DMS153 treated with DMSO at 0.1 percent for 48 hours (cell line): Measurements from ENCODE around the gene PRR14L.
A peak's percentile ranks its signal among the peaks of the same experiment; 100 is the strongest.
"Not testable (repeated sequence)": the region's sequence is repeated elsewhere in the genome, so short reads cannot be mapped to it uniquely, and the experiment has no call there.

ENCODE experiments used
- DNase-seq: peaks from one replicate; lab custom pipeline; 2025; ENCODE audit not compliant: unreplicated experiment; lab: John Stamatoyannopoulos, UW

Gene PRR14L

DNA sequence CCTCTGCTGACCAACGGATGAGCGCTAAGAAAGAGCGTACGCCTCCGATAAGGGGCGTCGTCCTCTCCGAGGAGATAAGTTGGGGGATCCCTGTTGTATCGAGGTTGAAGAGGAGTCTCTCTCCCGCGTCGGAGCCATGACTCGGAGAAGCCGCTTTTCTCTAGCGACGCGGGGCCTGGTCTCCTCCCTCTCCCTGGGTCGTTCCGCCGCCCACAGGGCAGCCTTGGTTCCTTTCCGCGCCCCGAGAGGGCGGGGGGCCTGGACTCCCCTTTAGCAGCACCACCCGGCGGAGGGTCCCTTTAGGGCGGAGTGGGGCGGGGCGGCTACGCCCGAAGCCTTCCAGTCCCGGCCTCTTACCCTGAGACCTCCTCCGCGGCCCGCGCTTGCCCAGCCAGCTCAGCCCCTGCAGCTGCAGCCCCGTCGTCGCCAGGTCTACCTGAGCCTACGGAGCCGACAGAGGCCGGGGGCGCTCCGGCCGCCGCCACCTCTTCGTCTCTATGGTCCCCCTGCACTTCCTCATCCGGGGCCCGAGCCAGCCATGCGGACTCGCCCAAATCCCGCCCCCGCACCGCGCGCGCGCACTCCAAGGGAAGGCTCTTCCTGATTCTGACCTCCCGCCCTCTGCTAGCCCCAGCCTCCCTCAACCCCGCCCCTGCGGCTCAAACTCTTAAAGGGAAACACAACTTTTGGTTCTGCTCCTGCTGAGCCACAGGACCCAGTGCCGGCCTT is at the start of gene PRR14L:
Gene PRR14L, minus strand, starts transcription at position 497 of the 729 bp plus-strand sequence. CDS start 11,272 bp downstream, outside the sequence.
- DNase-seq = peak; percentile 95

DNA sequence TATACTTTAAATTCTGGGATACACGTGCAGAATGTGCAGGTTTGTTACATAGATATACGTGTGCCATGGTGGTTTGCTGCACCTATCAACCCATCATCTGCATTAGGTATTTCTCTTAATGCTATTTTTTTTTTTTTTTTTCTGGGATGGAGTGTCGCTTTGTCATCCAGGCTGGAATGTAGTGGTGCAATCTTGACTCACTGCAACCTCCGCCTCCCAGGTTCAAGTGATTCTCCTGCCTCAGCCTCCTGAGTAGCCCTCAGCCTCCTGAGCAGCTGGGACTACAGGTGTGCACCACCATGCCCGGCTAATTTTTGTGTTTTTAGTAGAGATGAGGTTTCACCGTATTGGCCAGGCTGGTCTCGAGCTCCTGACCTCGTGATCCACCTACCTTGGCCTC is 49.4 kb upstream of the PRR14L start:
- DNase-seq = not testable (repeated sequence)

DNA sequence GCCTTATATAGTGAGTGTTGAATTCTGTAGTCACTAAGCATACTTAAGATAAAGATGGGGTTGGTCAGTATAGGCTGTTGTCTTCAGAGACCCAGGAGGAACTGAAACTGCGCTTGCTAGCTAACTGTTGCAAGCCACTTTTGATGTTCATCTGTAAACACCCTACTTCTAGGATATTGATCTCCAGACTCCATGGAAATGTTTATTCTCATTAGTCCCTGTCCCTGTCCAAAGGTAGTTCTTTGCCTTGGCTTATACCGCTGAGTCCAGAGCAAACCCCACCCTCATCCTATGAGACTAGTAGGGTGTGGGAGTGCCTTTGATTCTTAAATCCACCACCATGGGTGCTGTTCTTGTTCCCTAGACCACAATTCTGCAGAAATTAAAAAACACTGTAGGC is 40.3 kb upstream of the PRR14L start:
- DNase-seq = no peak

DNA sequence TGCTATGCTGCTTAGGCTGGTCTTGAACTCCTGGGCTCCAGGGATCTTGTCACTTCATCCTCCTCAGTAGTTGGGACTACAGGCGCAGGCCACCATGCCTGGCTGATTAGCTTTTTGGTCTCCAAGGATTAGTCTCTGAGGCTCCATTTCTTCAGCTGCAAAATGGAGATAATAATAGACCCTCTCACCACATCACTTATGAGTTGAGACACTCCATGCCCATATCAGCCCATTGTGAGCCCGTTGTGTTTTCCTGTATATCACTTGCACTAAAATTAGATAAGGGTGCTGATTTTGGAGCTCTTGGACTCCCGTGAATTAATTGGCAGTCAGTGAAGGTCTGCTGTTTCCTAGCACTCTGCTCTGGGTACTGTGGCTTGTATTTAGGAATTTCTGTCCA is 39.9 kb upstream of the PRR14L start:
- DNase-seq = no peak

DNA sequence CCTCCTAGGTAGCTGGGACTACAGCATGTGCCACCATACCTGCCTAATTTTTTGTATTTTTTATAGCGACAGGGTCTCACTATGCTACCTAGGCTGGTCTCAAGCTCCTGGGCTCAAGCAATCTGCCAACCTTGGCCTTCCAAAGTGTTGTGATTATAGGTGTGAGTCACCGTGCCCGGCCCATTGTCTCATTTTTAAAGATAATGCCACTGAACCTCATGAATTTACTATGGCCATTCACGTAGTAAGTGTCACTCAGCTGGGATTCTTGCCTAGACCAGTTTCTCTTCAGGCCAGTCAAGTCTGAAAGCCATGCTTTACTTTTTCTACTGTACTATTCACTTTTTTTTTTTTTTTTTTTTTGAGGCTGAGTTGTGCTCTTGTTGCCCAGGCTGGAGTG is 26.3 kb upstream of the PRR14L start:
- no peak for DNase-seq

DNA sequence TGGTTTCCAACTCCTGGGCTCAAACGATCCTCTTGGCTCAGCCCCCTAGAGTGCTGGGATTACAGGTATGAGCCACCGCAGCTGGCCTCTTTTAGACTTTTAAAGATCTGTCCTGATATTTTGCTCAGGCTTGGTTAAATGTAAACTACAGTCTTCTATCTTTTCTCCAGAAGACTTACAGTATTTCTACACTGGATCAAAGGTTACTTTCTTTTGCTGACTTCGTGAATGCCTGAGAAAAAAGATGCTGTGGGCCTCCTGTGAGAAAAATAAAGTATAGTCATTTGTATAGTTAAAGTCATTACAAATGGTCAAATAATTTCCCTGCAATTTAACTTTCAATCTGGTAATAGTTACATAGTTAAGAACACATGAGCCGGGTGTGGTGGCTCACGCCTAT is 23.5 kb upstream of the PRR14L start:
- DNase-seq = no peak

DNA sequence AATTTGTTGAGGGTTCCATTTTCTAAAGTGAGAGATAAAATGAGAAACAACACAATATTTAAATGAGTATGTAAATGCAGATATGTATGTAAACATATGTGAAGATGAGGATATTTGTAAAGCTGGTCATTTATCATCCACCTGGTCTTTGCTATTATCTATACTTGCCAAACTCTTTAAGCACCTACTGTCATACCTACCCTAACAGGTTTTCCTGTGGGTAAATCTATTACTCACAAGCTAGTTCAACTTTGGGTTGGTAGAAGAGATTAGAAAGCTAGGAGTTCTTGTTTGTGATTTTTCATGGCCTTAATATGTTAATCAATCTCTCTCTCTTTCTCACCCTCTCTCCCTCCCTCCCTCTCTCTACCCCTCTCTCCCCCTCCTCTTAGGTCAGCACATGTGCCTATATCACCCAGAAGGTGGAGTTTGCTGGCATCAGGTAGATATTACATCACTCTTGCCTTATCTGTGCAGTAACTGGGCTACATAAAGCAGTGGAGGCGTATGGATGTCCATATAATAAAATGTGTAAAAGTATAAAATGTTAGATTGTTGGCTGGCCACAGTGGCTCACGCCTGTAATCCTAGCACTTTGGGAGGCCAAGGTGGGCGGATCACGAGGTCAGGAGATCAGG is 18.6 kb upstream of the PRR14L start:
- DNase-seq = no peak

DNA sequence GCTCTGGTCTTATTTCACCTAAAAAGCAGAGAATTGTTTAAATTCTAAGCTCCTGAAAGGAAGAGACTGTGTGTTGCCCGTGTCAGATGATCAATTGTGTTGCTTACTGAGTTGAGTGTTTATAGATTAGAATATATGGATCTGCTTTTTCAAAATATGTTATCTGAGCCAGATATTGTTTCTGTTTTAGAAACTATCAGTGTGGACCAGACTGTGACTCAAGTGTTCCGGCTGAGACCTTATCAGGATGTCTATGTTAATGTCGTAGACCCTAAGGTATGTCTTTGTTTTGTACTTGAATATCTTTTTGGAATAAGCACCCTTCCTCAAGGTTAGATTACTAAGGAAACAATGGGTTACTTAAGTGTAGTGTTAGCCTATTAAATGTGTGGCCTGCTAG is 14.9 kb upstream of the PRR14L start:
- no peak for DNase-seq

DNA sequence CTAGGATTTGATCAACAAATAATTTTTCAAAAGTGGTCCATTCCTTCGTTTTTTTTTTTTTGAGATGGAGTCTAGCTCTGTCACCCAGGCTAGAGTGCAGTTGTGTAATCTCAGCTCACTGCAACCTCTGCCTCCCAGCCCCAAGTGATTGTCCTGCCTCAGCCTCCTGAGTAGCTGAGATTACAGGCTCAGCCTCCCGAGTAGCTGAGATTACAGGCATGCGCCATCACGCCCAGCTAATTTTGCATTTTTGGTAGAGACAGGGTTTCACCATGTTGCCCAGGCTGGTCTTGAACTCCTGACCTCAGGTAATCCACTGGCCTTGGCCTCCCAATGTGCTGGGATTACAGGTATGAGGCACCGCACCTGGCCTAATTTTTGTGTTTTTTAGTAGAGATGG is 8.9 kb upstream of the PRR14L start:
- not testable (repeated sequence) for DNase-seq

DNA sequence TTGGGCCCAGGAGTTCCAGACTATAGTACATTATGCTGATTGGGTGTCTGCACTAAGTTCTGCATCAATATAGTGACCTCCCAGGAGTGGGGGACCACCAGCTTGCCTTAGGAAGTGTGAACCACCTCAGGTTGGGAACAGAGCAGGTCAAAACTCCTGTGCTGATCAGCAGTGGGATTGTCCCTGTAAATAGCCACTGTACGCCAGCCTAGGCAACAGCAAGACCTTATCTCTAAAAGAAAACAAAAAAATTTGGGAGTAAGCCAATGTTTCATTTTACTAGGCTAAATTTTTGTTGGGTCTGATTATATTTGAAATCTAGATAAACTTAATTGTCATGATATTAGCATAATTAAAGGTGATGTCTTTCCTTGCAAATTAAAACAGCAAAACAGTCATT is 7.3 kb upstream of the PRR14L start:
- no peak for DNase-seq

DNA sequence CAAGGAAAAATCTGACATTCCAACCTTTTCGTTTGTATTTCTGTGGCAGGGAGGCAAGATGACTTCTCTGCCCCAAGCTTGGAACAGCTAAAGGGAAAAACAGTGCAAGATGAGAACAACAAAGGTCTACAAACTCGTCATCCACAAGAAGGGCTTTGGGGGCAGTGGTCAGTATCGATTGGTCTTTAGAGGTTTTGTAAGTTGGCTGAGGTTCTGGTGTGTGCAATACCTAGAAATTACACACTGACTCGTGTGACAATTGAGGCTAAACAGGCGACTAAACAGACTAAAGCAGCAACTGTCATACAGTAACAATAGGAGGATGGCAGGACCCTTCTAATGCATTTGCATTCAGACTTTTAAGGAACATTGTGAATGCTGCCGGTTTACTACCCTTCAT is 4.9 kb upstream of the PRR14L start:
- no peak for DNase-seq

DNA sequence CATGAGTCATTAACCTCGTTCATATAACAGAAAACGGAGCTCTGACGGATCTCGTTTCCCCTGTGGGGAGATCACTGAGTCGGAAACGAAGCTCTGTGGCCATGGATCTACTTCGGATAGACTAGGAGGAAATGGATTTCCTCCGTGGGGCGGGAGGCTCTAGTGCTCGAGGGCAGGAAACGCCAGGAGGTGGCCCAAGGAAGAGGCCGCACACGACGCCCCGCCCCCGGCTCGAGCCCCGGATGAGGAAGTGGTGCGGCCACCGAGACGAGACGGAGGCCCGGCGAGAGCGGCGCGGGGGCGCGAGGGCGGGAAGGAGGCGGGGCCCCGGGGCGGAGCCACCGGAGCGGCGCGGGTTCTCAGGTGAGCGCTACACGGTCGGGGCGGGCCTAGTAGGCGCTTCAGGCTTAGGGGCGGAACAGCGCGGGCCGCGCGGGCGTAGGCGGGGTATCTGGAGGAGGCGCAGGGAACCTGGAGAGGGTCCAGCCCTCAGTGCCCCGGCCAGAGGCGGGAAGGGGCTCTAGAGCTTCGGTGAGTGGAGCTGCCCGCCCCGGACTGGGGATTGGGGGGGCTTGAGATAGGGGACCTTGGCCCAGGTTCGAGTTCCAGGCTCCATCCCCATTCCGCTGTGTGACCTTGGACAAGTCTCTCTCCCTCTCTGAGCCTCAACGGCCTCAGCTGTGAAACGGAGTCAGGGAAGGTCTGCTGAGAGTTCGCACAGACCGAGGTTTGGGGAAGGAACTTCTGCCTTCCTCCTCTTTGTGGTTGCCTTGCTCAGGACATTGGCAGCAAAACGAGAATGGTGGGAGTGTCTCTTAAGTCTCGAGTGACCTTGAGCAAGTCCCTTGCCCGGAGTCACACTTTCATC is 3.9 kb upstream of the PRR14L start, which contains the start of gene DEPDC5:
Gene DEPDC5, plus strand, starts transcription at position 386 of the 868 bp plus-strand sequence. CDS start 903 bp downstream, outside the sequence.
- DNase-seq = peak; percentile 92

DNA sequence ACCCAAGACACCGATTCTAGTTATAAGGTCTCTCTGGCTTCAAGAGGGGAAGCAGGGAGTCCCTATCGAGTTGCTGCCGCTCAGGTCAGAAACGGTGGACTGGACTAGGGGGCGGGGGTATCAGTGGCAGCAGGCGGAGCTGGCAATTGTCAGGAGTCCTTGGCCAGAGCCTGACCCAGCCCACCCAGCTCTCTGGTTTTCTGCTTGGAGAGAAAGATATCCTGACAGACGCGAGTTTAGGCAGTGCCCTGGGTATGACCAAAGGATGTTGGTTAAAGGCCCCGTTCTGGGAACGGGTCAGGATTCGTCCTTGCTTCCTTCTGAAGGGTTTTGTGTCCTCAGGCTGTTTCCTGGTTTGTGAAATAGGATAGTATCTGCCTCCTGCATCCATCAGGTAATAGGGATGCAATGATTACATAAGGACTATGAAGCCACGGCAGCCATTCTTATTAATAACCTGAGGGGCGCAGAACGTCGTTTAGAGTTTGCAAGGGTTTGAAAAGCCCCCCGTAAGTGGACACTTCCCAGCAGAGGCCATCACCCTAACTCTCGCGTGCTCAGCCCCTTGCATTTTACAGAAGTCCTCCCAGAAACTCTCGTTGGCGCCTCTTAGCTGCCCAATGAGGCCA is 3.2 kb upstream of the PRR14L start:
- peak; percentile 65 for DNase-seq

DNA sequence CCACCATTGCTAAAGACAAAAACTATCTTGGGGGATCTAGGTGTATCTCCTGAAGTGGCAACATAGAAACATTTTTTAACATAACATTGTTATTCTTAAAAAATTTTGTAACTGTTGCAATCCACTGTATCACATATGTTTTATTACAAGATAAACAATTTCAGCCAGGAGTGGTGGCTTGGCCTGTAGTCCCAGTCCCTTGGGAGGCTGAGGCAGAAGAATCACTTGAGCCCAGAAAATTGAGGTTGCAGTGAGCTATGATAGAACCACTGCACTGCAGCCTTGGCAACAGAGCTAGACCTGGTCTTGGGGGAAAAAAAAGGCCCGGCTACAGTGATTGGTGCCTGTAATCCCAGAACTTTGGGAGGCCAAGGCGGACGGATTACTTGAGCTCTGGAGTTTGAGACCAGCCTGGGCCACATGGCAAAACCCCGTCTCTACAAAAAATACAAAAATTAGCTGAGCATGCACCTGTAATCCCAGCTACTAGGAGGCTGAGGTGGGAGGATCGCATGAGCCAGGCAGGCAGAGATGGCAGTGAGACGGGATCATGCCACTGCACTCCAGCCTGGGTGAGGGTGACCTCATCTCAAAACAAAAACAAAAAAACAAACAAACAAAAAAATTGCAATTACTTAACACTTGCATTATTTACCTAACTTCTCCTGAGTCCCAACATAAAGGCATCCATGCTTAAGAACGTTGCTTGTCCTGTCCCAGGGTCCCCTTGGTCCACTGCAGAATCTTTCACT is 2.3 kb upstream of the PRR14L start:
- no peak for DNase-seq

DNA sequence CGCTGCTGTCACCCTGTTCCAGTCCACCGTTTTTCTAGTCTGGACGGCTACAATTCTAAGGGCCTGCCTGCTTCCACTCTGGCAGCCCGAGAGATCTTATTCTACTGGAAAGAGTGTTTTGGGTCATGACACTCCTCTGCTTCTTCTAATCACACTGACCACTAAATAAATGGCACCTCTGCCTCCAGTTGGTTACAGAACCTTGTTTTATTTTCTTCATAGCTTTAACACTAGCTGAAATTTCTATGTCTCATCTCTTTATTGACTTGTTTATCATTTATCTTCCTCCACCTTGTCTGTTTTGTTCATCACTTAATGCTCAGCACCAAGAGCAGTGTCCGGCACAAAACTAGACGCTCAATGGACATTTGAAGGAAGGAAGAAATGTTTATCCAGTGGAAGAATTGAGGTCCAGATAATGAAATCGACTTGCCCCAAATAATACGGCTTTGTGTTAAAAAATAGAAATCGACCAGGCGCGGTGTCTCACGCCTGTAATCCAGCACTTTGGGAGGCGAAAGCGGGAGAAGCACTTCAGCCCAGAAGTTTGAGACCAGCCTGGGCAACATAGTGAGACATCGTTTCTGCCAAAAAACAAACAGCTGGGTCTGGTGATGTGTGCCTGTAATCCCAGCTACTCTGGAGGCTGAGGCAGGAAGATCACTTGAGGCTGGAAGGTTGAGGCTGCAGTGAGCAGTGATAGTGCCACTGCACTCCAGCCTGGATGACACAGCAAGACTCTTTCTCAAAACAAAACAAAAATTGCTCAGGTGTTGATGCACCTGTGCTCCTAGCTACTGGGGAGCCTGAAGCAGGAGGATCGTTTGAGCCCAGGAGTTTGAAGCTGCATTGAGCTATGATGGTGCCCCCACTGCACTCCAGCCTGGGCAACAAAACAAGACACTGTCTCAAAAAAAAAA is 693 bp upstream of the PRR14L start:
- no peak for DNase-seq

DNA sequence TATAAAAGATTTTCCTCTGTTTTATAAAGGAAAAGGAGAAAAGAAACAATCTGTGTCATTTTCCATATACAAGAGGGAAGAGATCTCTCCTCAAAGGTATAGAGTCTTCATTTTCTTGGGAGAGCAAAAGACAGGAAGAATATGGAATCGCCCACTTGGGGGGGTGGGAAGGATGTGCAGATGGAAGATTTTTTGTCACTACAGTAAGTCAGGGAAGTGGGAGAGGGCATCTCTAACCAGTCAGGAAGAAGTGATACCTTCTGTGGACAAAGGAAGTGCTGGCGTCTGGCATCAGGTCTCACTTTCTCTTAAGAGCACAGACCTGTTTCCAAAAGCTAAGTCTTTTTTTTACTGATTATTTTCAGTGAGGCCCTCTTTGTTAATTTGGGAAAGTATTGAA is 1.4 kb downstream of the PRR14L start:
- DNase-seq = no peak

DNA sequence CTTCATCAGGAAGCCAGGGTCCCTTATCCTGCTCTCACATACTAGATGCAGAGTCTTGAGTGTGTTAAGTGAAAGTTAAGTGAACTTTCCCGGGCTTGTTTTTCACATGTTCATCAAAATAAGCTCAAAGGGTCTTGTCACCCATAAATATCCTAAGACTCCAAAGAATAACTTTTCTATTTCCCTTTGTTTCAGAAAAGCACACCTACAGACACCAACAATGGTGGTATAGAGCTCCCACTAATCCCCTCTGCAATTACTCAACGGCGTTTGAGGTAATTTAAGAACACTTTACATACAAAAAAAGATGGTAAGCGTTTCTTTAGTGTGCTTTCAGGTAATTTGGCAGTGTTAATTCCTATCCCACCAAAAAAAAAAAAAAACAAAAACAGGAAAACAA is 2.5 kb downstream of the PRR14L start:
- no peak for DNase-seq

DNA sequence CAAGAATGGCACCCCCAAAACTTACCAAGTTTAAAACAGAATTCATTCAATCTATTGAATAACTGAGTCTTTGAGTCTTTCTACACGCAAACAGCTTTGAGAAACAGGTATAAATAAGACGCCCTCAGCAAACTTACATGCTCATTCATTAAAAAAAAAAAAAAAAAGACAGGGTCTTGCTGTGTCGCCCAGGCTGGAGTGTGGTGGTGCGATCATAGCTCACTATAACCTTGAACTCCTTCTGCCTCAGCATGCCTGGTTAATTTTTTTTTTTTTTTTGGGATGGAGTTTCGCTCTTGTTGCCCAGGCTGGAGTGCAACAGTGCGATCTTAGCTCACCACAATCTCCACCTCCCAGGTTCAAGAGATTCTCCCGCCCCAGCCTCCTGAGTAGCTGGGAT is 6.1 kb downstream of the PRR14L start:
- no peak for DNase-seq

DNA sequence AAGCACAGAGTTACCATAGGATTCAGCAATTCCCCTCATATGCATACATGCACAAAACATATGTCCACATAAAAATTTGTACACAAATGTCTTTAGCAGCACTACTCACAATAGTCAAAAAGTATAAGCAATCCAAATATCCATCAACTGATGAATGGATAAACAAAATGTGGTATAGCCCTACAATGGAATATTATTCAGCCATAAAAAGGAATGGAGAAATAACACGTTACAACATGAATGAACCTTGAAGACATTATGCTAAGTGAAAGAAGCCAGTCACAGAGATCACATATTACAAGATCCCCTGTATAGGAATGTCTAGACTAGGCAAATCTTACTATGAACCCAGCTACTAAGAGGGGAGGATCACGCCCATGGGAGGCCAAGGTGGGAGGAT is 7.2 kb downstream of the PRR14L start:
- DNase-seq = no peak

DNA sequence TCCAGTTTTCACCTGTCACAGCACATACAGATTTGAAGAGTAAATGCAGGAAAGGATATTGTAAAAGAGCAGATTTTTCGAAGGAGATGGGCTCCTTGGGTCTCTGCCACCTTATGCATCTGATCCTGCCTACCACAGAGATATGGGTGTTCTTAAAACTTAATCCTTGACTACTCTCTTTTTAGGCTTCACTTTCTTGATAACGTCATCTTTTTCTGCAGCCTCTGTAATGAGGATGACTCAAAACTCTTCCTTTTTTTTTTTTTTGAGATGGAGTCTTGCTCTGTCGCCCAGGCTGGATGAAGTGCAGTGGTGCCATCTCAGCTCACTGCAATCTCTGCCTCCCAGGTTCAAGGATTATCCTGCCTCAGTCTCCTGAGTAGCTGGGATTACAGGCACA is 7.8 kb downstream of the PRR14L start:
- DNase-seq = no peak
